Fibroblast of skin of abdomen (primary cell): ENCODE results near the gene HS3ST3A1.

Experiments used
- DNase-seq: peaks from one replicate; pipeline ENCODE4 v3.0.0-alpha.2; 2013

Gene HS3ST3A1

DNA sequence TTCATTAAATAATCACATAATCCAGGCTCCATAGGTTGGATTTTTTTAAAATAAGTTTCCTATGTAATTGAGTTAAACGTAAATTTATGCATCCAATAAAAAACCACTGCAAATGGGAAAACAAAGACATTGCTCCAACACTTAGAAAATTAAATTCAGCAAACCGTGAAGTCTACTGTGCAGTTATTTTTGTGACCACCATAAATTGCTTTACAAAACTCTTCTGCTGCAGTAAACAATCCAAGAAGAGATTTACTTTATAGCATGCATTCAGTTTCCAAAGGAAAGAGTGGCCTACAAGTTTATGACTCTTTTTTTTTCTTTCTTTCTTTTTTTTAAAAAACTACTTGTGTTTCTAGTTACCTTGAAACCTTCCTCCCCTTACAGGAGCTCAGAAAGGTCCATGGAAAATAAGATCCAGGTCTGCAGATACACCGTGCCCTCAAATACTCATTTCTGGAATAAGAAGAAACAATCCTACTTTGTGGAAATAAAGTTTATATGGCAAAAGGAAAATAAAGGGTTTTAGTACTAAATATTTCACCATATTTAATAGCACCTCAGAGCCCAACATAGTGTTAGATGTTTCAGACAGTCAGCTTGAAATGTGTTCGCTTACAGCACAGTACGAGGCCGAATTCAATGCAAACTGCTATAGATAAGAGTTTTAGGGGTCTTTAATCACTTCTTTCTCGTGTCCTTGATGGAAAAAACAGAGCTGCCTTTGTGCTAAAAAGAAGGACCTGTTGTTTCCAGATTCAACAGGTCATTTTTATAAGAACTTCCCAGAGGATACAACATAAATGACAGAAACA lies 3.2 kb downstream of the HS3ST3A1 start:
- DNase-seq = no peak

GRCh38 chr17:13597723-13598347 lies 3.9 kb downstream of the HS3ST3A1 start:
- DNase-seq = peak; percentile 72

DNA sequence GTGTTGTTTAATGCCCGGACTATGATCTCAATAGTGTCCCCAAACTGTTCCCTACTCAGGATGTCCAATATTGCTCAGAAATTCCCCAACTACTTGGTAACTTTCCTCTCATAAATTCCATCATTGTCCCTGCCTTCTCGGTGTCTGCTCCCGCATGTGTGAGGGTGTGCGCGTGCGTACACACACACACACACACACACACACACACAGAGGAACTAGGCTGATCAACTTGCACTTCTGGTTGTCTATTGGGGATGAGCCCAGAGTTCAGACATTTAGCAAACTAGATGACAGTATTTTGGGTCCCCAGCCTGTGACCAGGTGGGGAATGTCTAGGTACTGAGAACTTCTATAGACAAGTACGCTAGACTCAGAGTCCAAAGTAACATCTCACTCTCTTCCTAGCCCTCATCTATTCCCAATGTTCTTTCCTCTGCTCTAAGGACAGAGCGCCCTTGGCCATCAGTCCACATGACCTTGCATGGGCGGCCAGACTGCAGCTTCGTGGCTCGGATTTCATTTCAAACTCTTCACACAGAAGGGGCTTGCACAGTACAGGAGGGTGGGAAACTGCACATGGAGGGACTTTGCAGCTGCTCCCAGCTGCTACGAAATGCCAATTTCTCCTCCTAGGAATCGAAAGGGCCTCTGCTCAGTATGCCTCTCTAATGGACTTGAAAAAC lies 5.3 kb downstream of the HS3ST3A1 start:
- DNase-seq = no peak

GRCh38 chr17:13595599-13595899 lies 6.2 kb downstream of the HS3ST3A1 start:
- DNase-seq = no peak

DNA sequence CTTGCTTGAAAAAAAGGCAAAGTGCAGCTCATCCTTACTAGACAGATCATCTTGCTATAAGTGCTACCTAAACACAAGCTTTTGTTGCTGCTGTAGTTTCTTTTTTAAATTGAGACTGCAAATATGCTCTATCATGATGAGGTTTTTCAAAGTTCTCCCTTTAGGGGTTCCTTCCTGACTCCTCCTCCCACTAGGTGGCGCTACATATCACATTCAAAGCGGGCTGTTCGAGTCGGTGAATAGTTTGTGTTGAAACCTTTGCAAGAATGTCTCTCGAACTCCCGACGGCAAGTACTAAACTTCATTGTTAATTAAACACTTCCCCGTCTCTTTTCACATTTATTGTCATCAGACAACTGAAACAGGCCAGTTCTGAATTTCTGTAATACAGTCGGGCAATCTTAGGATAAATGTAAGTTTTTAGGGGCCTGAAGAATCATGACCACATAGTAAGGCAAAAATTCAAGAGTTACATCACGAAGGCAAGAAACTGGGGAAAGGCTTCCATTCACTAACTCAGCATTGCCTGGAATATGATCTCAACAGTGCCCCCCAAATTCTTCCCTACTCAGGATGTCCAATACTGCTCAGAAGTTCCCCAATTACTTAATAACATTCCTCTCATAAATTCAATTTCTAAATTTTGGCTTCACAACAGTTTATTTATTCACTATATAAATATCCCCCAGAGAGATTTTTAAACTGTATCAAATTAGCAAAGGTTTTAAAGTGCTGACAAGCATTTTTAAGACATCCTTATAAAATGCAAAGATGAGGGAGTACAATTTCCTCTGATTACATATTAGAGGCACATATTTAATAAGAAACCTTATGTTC lies 6.7 kb downstream of the HS3ST3A1 start:
- peak; percentile 89 for DNase-seq

GRCh38 chr17:13594310-13594709 lies 7.4 kb downstream of the HS3ST3A1 start:
- DNase-seq = peak; percentile 58

DNA sequence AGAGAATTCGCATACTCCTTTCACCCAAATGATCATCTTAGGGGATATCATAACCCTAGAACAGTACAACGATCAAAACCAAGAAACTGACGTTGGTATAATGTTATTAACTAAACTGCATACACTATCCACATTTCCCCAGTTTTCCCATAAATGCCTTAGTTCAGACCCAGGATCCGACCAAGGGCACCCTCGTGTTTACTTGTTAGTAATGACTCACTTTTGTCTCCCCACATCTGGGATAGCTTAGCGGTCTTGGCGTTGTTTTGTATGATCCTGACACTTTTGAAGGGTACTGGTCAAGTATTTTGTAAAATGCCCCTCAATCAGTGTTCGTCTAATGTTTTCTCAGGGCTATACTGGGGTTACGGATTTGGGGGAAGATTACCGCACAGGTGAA lies 8.0 kb downstream of the HS3ST3A1 start:
- peak; percentile 62 for DNase-seq

- DNase-seq = no peak
Observed at GRCh38 chr17:13593021-13593751, 8.5 kb downstream of the HS3ST3A1 start.

- no peak for DNase-seq
Observed at GRCh38 chr17:13592427-13592826, 9.3 kb downstream of the HS3ST3A1 start.

- no peak for DNase-seq
Observed at GRCh38 chr17:13590441-13590840, 11.3 kb downstream of the HS3ST3A1 start.

GRCh38 chr17:13589658-13590057 lies 12.1 kb downstream of the HS3ST3A1 start:
- DNase-seq = no peak

DNA sequence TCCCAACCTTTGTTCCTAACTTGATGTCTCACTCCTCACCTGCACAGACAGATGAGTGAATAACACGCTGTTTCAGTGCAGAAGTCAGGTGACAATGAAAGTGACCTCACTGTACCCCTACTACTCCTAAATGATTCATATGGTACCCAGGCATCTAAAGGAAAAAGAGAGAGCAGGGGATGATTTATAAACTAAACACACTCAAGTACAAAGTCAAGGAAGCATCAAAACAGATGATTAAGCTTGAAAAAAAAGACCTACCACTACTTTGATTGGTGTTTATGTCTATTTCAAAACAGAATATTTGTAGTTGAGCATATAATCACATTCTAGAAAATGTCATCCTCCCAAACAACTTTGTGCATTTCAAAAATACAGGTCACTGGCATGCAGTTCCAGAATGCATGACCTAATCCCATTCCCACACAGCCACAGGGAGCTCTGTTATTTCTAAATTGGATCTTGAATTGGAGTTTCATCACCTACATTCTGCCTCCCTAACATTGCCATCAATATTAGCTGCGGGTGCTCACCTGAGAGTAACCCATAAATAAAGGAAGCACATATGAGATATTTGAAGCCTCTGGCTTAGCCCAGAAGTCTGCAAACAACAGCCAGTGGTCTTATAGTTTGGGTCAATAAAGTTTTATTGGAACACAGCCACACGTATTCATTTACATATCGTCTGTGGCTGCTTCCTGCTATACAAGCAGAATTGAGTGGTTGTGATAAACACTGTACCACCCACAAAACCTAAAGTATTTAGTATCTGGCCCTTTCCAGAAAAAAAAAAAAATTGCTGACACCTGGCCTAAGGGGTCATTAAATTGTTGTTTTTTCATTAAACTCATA lies 14.0 kb downstream of the HS3ST3A1 start:
- peak; percentile 58 for DNase-seq

- DNase-seq = peak; percentile 73
Observed at GRCh38 chr17:13584701-13585080, 17.0 kb downstream of the HS3ST3A1 start.

GRCh38 chr17:13583996-13584700 lies 17.6 kb downstream of the HS3ST3A1 start:
- DNase-seq = peak; percentile 41

GRCh38 chr17:13582776-13583547 lies 18.8 kb downstream of the HS3ST3A1 start:
- peak; percentile 95 for DNase-seq

- peak; percentile 48 for DNase-seq
Observed at GRCh38 chr17:13581925-13582324, 19.8 kb downstream of the HS3ST3A1 start.

DNA sequence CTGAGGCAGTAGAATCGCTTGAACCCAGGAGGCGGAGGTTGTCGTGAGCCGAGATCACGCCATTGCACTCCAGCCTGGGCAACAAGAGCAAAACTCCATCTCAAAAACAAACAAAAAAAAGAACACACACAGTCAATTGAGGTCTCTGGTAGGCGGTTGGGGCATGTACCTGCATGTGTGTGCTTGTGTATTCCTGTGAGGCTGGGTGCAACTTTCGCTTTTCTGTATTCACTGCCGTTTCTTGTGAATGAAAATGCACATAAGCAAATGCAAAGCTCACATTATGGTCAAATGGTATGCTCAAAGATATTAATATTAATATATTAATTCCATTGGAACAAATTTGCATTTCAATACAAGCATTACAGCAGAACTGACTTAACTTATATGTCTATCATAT lies 20.9 kb downstream of the HS3ST3A1 start:
- no peak for DNase-seq

GRCh38 chr17:13576661-13577526 lies 24.8 kb downstream of the HS3ST3A1 start:
- no peak for DNase-seq
